ENCODE data around the gene TMEM187.

TMEM187 gene

GRCh38 chrX:154019633-154020528 is 47.3 kb downstream of the TMEM187 start, which contains the start of gene IRAK1:
Gene IRAK1 (minus strand): TSS chrX:154019902. CDS start chrX:154019812, 90 bp downstream.
- DNase-seq (ENCODE audit: low read depth in 2 of 2): no peak

- no peak for DNase-seq (ENCODE audit: low read depth in 2 of 2)
Measured at GRCh38 chrX:154020536-154021115, 48.1 kb downstream of the TMEM187 start.

GRCh38 chrX:154021131-154021611 is 48.6 kb downstream of the TMEM187 start:
- no peak for DNase-seq (ENCODE audit: low read depth in 2 of 2)

GRCh38 chrX:154022108-154022507 is 49.6 kb downstream of the TMEM187 start:
- DNase-seq (ENCODE audit: low read depth in 2 of 2): no peak

- DNase-seq (ENCODE audit: low read depth in 2 of 2): no peak
Measured at GRCh38 chrX:154023276-154024000, 50.9 kb downstream of the TMEM187 start.

GRCh38 chrX:154024271-154024670 is 51.7 kb downstream of the TMEM187 start:
- DNase-seq (ENCODE audit: low read depth in 2 of 2): no peak

GRCh38 chrX:154025230-154025629 is 52.7 kb downstream of the TMEM187 start:
- DNase-seq (ENCODE audit: low read depth in 2 of 2): no peak

GRCh38 chrX:154026136-154027021 is 53.8 kb downstream of the TMEM187 start:
- DNase-seq (ENCODE audit: low read depth in 2 of 2): no peak

- DNase-seq (ENCODE audit: low read depth in 2 of 2): no peak
Measured at GRCh38 chrX:154027022-154027402, 54.5 kb downstream of the TMEM187 start.

- no peak for DNase-seq (ENCODE audit: low read depth in 2 of 2)
Measured at GRCh38 chrX:154027986-154028385, 55.4 kb downstream of the TMEM187 start.

- no peak for DNase-seq (ENCODE audit: low read depth in 2 of 2)
Measured at GRCh38 chrX:154028502-154029184, 56.1 kb downstream of the TMEM187 start.

GRCh38 chrX:154029439-154029838 is 56.9 kb downstream of the TMEM187 start:
- DNase-seq (ENCODE audit: low read depth in 2 of 2): no peak

GRCh38 chrX:154030266-154030665 is 57.7 kb downstream of the TMEM187 start:
- DNase-seq (ENCODE audit: low read depth in 2 of 2): no peak

GRCh38 chrX:154030715-154031305 is 58.3 kb downstream of the TMEM187 start:
- DNase-seq (ENCODE audit: low read depth in 2 of 2): no peak

GRCh38 chrX:154032160-154032559 is 59.6 kb downstream of the TMEM187 start:
- no peak for DNase-seq (ENCODE audit: low read depth in 2 of 2)

- DNase-seq (ENCODE audit: low read depth in 2 of 2): no peak
Measured at GRCh38 chrX:154032653-154033052, 60.1 kb downstream of the TMEM187 start.

Data from stimulated activated CD4-positive, alpha-beta T cell treated with anti-CD3 and anti-CD28 coated beads, Interleukin-12 subunit alpha, Interleukin-12 subunit beta, amount 100 ng/mL, for 24 hours (primary cell).